Loucy (cell line): ENCODE measurements around the gene CTSC.

ENCODE experiments used
- H2AFZ ChIP-seq: fragments of 200-600 bp; sonication (generic); 2 replicates; pipeline ENCODE4 v1.6.0; 2016; ENCODE audit warnings: antibody characterized with exemption, mild to moderate bottlenecking, low read length, moderate library complexity
- H3F3A ChIP-seq: fragments of 200-600 bp; 2 replicates; pipeline ENCODE4 v1.6.0; 2016; ENCODE audit warnings: antibody characterized with exemption, low read depth, mild to moderate bottlenecking
- H3K27me3 ChIP-seq: fragments of 200-600 bp; sonication (generic); 2 replicates; pipeline ENCODE4 v1.6.1; 2014; ENCODE audit warnings: low read length, mild to moderate bottlenecking; ENCODE audit not compliant: insufficient read depth, poor library complexity, severe bottlenecking
- H3K36me3 ChIP-seq: fragments of 200-600 bp; sonication (generic); 2 replicates; pipeline ENCODE4 v1.6.1; 2016; ENCODE audit warnings: low read length; ENCODE audit not compliant: insufficient read depth
- H3K4me1 ChIP-seq: fragments of 200-600 bp; sonication (generic); 2 replicates; pipeline ENCODE4 v1.5.1; 2014; ENCODE audit warnings: low read length, mild to moderate bottlenecking; ENCODE audit not compliant: insufficient read depth, poor library complexity, severe bottlenecking
- H3K4me2 ChIP-seq: fragments of 200-600 bp; sonication (generic); 2 replicates; pipeline ENCODE4 v1.6.0; 2014; ENCODE audit warnings: antibody characterized with exemption, low read length, low read depth, mild to moderate bottlenecking; ENCODE audit not compliant: poor library complexity, severe bottlenecking
- H3K4me3 ChIP-seq: fragments of 200-600 bp; sonication (generic); 2 replicates; pipeline ENCODE4 v1.5.1; 2014; ENCODE audit warnings: low read length, mild to moderate bottlenecking, mixed read lengths; ENCODE audit not compliant: poor library complexity, severe bottlenecking
- H3K79me2 ChIP-seq: fragments of 200-600 bp; sonication (generic); 2 replicates; pipeline ENCODE4 v1.6.1; 2014; ENCODE audit warnings: low read length; ENCODE audit not compliant: insufficient read depth
- H3K9ac ChIP-seq: fragments of 200-600 bp; sonication (generic); 2 replicates; pipeline ENCODE4 v1.6.0; 2014; ENCODE audit warnings: mild to moderate bottlenecking, low read depth, low read length, moderate library complexity; ENCODE audit not compliant: poor library complexity, severe bottlenecking
- H3K9me2 ChIP-seq: fragments of 200-600 bp; sonication (generic); replicated peaks from 2 replicates; pipeline ENCODE4 v1.6.1; 2016; ENCODE audit warnings: low read depth, low read length, mixed read lengths
- H3K9me3 ChIP-seq: fragments of 200-600 bp; sonication (generic); 2 replicates; pipeline ENCODE4 v1.6.1; 2014; ENCODE audit warnings: mild to moderate bottlenecking, antibody characterized with exemption, low read length, low read depth; ENCODE audit not compliant: insufficient read depth
- H4K20me1 ChIP-seq: fragments of 200-600 bp; sonication (generic); 2 replicates; pipeline ENCODE4 v1.6.0; 2014; ENCODE audit warnings: antibody characterized with exemption, low read length, mild to moderate bottlenecking; ENCODE audit not compliant: insufficient read depth, poor library complexity, severe bottlenecking
- EZH2phosphoT487 ChIP-seq: fragments of 200-600 bp; IDR thresholded peaks from 2 replicates; pipeline ENCODE4 v1.6.1; 2018; ENCODE audit warnings: antibody characterized with exemption, mild to moderate bottlenecking, moderate library complexity, borderline replicate concordance
- TF ChIP-seq, protein P1 (sequence below): fragments of 200-600 bp; sonication (generic); conservative IDR thresholded peaks from 2 replicates; pipeline ENCODE4 v1.5.1; 2014; ENCODE audit warnings: mild to moderate bottlenecking, antibody characterized with exemption, low read length

CTSC gene

GRCh38 chr11:88340366-88340935 lies 2.9 kb upstream of the CTSC start:
- Histone ChIP-seq H3K9me3 (no peaks in the 10 kb centered on the region), H2AFZ (no peak overlapping the region), H3K79me2 (peaks cover 36% of the 10 kb centered on the region), H3K27me3 (no peaks in the 10 kb centered on the region), H3K36me3 (no peaks in the 10 kb centered on the region), H3K9ac (no peak overlapping the region), H3K4me1 (peaks cover 25% of the 10 kb centered on the region), H3K4me2 (no peak overlapping the region), H3K9me2 (no peaks in the 10 kb centered on the region), H4K20me1 (peaks cover 6% of the 10 kb centered on the region), H3K4me3 (no peak overlapping the region), H3F3A (no peaks in the 10 kb centered on the region)
- no peak for TF ChIP-seq EZH2phosphoT487
- TF ChIP-seq, protein P1, sequence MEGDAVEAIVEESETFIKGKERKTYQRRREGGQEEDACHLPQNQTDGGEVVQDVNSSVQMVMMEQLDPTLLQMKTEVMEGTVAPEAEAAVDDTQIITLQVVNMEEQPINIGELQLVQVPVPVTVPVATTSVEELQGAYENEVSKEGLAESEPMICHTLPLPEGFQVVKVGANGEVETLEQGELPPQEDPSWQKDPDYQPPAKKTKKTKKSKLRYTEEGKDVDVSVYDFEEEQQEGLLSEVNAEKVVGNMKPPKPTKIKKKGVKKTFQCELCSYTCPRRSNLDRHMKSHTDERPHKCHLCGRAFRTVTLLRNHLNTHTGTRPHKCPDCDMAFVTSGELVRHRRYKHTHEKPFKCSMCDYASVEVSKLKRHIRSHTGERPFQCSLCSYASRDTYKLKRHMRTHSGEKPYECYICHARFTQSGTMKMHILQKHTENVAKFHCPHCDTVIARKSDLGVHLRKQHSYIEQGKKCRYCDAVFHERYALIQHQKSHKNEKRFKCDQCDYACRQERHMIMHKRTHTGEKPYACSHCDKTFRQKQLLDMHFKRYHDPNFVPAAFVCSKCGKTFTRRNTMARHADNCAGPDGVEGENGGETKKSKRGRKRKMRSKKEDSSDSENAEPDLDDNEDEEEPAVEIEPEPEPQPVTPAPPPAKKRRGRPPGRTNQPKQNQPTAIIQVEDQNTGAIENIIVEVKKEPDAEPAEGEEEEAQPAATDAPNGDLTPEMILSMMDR, result no peak

- no peaks in the 10 kb centered on the region for H3K9me3 ChIP-seq
- no peaks in the 10 kb centered on the region for H3F3A ChIP-seq
- peak overlapping the region; percentile 90 for H2AFZ ChIP-seq
- H3K27me3 ChIP-seq, result no peaks in the 10 kb centered on the region
- H3K4me1 ChIP-seq, result peaks cover 34% of the 10 kb centered on the region
- peaks cover 29% of the 10 kb centered on the region for H4K20me1 ChIP-seq
- peak overlapping the region; percentile 97 for H3K4me2 ChIP-seq
- 0 out of 2 replicates have a peak, but pooled peaks cover 6% of the 10 kb centered on the region for H3K36me3 ChIP-seq
- H3K4me3 ChIP-seq, result peak overlapping the region; percentile 97
- no peaks in the 10 kb centered on the region for H3K9me2 ChIP-seq
- H3K9ac ChIP-seq, result peak overlapping the region; percentile 98
- TF ChIP-seq, protein P1, result no peak
- TF ChIP-seq EZH2phosphoT487, result no peak
- H3K79me2 ChIP-seq, result peaks cover 59% of the 10 kb centered on the region
Measured at GRCh38 chr11:88337987-88338668, 592 bp upstream of the CTSC start.

DNA sequence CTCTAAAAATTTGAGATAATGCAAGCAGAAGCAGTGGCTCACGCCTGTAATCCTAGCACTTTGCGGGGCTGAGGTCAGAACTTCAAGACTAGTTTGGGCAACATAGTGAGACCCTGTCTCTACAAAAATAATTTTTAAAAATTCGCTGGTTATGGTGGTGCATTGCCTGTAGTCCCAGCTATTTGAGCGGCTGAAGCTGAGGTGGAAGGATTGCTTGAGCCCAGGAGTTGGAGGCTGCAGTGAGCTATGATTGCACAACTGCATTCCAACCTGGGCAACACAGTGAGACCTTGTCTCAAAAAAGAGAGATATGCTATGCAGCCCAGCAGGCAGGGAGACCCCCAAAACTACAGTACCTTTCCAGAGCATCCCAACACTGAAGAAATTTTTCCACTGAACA lies 2.3 kb downstream of the CTSC start:
- TF ChIP-seq EZH2phosphoT487, result no peak
- TF ChIP-seq, protein P1, result no peak
- Histone ChIP-seq H3K27me3 (no peaks in the 10 kb centered on the region), H3K36me3 (peaks cover 24% of the 10 kb centered on the region; the same call in 1 of the 2 replicates), H3K9me3 (no peaks in the 10 kb centered on the region), H3K4me2 (peak overlapping the region; percentile 97), H2AFZ (no peak overlapping the region), H3K4me1 (peaks cover 51% of the 10 kb centered on the region), H3F3A (no peaks in the 10 kb centered on the region), H3K9ac (peak overlapping the region; percentile 98), H3K9me2 (no peaks in the 10 kb centered on the region), H3K4me3 (peak overlapping the region; percentile 97), H3K79me2 (peaks cover 88% of the 10 kb centered on the region), H4K20me1 (peaks cover 56% of the 10 kb centered on the region)
